ENCODE results near the gene MICAL3. TPM values are rescaled to one million over a fixed set of nuclear protein-coding genes. Genes with fewer than 3 reads are reported as not detected.

MICAL3 gene
- polyA plus RNA-seq, 3 donors = 0.23 to 0.84 TPM; not detected in 1

GRCh38 chr22:17910561-17911311 lies 113.6 kb downstream of the MICAL3 start:
- no peaks in the 10 kb centered on the region for H3K36me3 ChIP-seq (replicated peaks in 1 of 2; ENCODE audit: control insufficient read depth in 1 of 2, insufficient read depth in 2 of 2, low read length in 2 of 2)
- no peaks in the 10 kb centered on the region for H3K4me1 ChIP-seq (ENCODE audit: control insufficient read depth in 1 of 2, insufficient read depth in 2 of 2, low read length in 2 of 2)
- H3K9ac ChIP-seq (ENCODE audit: insufficient read depth, low read length, poor library complexity, severe bottlenecking) = no peak overlapping the region
- Mint-ChIP-seq H3K36me3 (no peaks in the 10 kb centered on the region), H3K27me3 (ENCODE audit: low read depth in 3 of 3) (no peaks in the 10 kb centered on the region), H3K4me3 (no peak overlapping the region), H3K9me3 (no peaks in the 10 kb centered on the region), H3K27ac (no peak overlapping the region), H3K4me1 (no peaks in the 10 kb centered on the region)
- DNase-seq = no peak
- no peaks in the 10 kb centered on the region for H3K79me2 ChIP-seq (ENCODE audit: insufficient read depth, low read length)
- no peaks in the 10 kb centered on the region for H4K20me1 ChIP-seq (ENCODE audit: insufficient read depth, low read length)
- H3K4me2 ChIP-seq (replicated peaks; ENCODE audit: extremely low read depth, low read length, poor library complexity, severe bottlenecking) = no peak overlapping the region
- intact Hi-C loops (cut with micrococcal nuclease) = no loop called here
- TF ChIP-seq CTCF (IDR thresholded peaks at IDR 0.05) = no peak
- WGBS (ENCODE audit: insufficient coverage) = 85% methylated on average over 10 of the region's 12 CpGs
- no peaks in the 10 kb centered on the region for H3K9me3 ChIP-seq (replicated peaks in 1 of 2; ENCODE audit: control insufficient read depth in 1 of 2, insufficient read depth in 1 of 2, low read length in 2 of 2)
- H2AFZ ChIP-seq (ENCODE audit: insufficient read depth, low read depth, low read length, poor library complexity, severe bottlenecking) = no peak overlapping the region
- H3K27me3 ChIP-seq (ENCODE audit: control insufficient read depth in 2 of 2, insufficient read depth in 2 of 2, low read length in 2 of 2) = no peaks in the 10 kb centered on the region
- H3K27ac ChIP-seq (ENCODE audit: low read depth in 1 of 2, low read length in 2 of 2) = no peak overlapping the region
- no peak overlapping the region for H3K4me3 ChIP-seq (replicated peaks in 1 of 3; ENCODE audit: low read depth in 2 of 3, low read length in 3 of 3)

GRCh38 chr22:17907748-17908051 lies 116.7 kb downstream of the MICAL3 start:
- Histone ChIP-seq H3K4me2 (replicated peaks; ENCODE audit: extremely low read depth, low read length, poor library complexity, severe bottlenecking) (no peak overlapping the region), H3K36me3 (replicated peaks in 1 of 2; ENCODE audit: control insufficient read depth in 1 of 2, insufficient read depth in 2 of 2, low read length in 2 of 2) (no peaks in the 10 kb centered on the region), H3K9ac (ENCODE audit: insufficient read depth, low read length, poor library complexity, severe bottlenecking) (no peak overlapping the region), H3K9me3 (replicated peaks in 1 of 2; ENCODE audit: control insufficient read depth in 1 of 2, insufficient read depth in 1 of 2, low read length in 2 of 2) (no peaks in the 10 kb centered on the region), H2AFZ (ENCODE audit: insufficient read depth, low read depth, low read length, poor library complexity, severe bottlenecking) (no peak overlapping the region), H4K20me1 (ENCODE audit: insufficient read depth, low read length) (no peaks in the 10 kb centered on the region), H3K79me2 (ENCODE audit: insufficient read depth, low read length) (no peaks in the 10 kb centered on the region), H3K27ac (ENCODE audit: low read depth in 1 of 2, low read length in 2 of 2) (no peak overlapping the region), H3K4me1 (ENCODE audit: control insufficient read depth in 1 of 2, insufficient read depth in 2 of 2, low read length in 2 of 2) (no peaks in the 10 kb centered on the region), H3K27me3 (ENCODE audit: control insufficient read depth in 2 of 2, insufficient read depth in 2 of 2, low read length in 2 of 2) (no peaks in the 10 kb centered on the region), H3K4me3 (replicated peaks in 1 of 3; ENCODE audit: low read depth in 2 of 3, low read length in 3 of 3) (no peak overlapping the region)
- no peaks in the 10 kb centered on the region for H3K4me1 Mint-ChIP-seq
- H3K9me3 Mint-ChIP-seq = no peaks in the 10 kb centered on the region
- H3K27me3 Mint-ChIP-seq (ENCODE audit: low read depth in 3 of 3) = no peaks in the 10 kb centered on the region
- H3K4me3 Mint-ChIP-seq = no peak overlapping the region
- no peak overlapping the region for H3K27ac Mint-ChIP-seq
- DNase-seq = no peak
- intact Hi-C loops (cut with micrococcal nuclease) = no loop called here
- no peaks in the 10 kb centered on the region for H3K36me3 Mint-ChIP-seq
- no peak for TF ChIP-seq CTCF (IDR thresholded peaks at IDR 0.05)
- WGBS (ENCODE audit: insufficient coverage) = 86% methylated on average over 8 of the region's 9 CpGs

Measured in CD14-positive monocyte (primary cell).